ENCODE results near the gene NDUFC2.
A peak's percentile ranks its signal among the peaks of the same experiment; 100 is the strongest.

- TF ChIP-seq POLR2AphosphoS5 (IDR thresholded peaks at IDR 0.05) (no peak), POLR2A (IDR thresholded peaks at IDR 0.05) (peak in 1 of 4 donors; percentile 34)
- TF ChIP-seq, protein P1, sequence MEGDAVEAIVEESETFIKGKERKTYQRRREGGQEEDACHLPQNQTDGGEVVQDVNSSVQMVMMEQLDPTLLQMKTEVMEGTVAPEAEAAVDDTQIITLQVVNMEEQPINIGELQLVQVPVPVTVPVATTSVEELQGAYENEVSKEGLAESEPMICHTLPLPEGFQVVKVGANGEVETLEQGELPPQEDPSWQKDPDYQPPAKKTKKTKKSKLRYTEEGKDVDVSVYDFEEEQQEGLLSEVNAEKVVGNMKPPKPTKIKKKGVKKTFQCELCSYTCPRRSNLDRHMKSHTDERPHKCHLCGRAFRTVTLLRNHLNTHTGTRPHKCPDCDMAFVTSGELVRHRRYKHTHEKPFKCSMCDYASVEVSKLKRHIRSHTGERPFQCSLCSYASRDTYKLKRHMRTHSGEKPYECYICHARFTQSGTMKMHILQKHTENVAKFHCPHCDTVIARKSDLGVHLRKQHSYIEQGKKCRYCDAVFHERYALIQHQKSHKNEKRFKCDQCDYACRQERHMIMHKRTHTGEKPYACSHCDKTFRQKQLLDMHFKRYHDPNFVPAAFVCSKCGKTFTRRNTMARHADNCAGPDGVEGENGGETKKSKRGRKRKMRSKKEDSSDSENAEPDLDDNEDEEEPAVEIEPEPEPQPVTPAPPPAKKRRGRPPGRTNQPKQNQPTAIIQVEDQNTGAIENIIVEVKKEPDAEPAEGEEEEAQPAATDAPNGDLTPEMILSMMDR (IDR thresholded peaks at IDR 0.05): no peak
These were observed 42.6 kb downstream of the NDUFC2 start for GRCh38 chr11:78037056-78037455.

All from upper lobe of left lung (tissue), 4 donors.